GM23338 (cell line): ENCODE results near the gene GRAMD1B.

Source experiments
- EZH2 ChIP-seq: fragments of 200-600 bp; sonication (generic); IDR thresholded peaks from one replicate; pipeline ENCODE4 v1.8.0; 2017; ENCODE audit warnings: antibody characterized with exemption, mild to moderate bottlenecking, low read depth; ENCODE audit not compliant: unreplicated experiment
- TF ChIP-seq, protein P1 (sequence below), 2 experiments: fragments of 200-600 bp in 1 of 2; sonication (generic) in 1 of 2; conservative IDR thresholded peaks; 2 replicates each; pipeline versions ENCODE4 v1.5.1 to v1.6.1; 2016 to 2017; ENCODE audit warnings: antibody characterized with exemption in 2 of 2, low read depth in 2 of 2, mild to moderate bottlenecking in 2 of 2, moderate library complexity in 1 of 2

DNA sequence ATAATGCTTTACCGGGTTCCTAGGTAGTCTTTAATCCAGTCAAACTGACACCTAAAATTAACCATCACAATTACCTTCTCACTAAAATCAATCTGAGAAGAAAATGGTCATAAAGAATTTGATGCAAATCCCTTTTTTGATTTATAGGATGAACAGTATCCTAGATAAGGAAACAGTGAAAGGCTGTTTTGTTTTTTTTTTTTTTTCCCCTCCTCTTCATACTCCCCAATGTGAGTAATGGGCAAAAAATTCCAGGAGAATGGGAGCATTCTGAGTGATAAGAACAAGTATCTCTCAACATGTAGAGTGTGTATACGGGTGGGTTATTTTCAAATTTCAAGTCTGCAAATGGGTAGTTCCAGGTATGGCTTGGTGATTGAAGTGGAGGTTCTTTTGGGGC lies 28.4 kb downstream of the GRAMD1B start:
- TF ChIP-seq, protein P1, sequence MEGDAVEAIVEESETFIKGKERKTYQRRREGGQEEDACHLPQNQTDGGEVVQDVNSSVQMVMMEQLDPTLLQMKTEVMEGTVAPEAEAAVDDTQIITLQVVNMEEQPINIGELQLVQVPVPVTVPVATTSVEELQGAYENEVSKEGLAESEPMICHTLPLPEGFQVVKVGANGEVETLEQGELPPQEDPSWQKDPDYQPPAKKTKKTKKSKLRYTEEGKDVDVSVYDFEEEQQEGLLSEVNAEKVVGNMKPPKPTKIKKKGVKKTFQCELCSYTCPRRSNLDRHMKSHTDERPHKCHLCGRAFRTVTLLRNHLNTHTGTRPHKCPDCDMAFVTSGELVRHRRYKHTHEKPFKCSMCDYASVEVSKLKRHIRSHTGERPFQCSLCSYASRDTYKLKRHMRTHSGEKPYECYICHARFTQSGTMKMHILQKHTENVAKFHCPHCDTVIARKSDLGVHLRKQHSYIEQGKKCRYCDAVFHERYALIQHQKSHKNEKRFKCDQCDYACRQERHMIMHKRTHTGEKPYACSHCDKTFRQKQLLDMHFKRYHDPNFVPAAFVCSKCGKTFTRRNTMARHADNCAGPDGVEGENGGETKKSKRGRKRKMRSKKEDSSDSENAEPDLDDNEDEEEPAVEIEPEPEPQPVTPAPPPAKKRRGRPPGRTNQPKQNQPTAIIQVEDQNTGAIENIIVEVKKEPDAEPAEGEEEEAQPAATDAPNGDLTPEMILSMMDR (conservative IDR thresholded peaks at IDR 0.05; ENCODE audit: low read depth in 2 of 2), result no peak
- TF ChIP-seq EZH2, result no peak
